A673 (cell line): ENCODE data around the gene MAP3K1.

ENCODE experiments used
- CTCF ChIP-seq: fragments of 300-800, 200-600 bp; sonication (generic); conservative IDR thresholded peaks from 2 replicates; pipeline ENCODE4 v1.5.1; 2017; ENCODE audit warnings: low read depth, mild to moderate bottlenecking, antibody characterized with exemption, low read length, moderate library complexity, mixed read lengths
- EZH2 ChIP-seq: fragments of 200-600 bp; sonication (generic); IDR thresholded peaks from 2 replicates; pipeline ENCODE4 v1.6.1; 2017; ENCODE audit warnings: borderline replicate concordance, low read depth, mild to moderate bottlenecking, mixed read lengths, antibody characterized with exemption, low read length; ENCODE audit not compliant: poor library complexity, severe bottlenecking

- no peak for TF ChIP-seq CTCF
- TF ChIP-seq EZH2: no peak
Observed at GRCh38 chr5:56817263-56818014, 2.1 kb downstream of the MAP3K1 start.
